ENCODE measurements around the gene KRTAP4-11.
"Not testable (repeated sequence)": the region's sequence is repeated elsewhere in the genome, so short reads cannot be mapped to it uniquely, and the experiment has no call there.

KRTAP4-11 gene

DNA sequence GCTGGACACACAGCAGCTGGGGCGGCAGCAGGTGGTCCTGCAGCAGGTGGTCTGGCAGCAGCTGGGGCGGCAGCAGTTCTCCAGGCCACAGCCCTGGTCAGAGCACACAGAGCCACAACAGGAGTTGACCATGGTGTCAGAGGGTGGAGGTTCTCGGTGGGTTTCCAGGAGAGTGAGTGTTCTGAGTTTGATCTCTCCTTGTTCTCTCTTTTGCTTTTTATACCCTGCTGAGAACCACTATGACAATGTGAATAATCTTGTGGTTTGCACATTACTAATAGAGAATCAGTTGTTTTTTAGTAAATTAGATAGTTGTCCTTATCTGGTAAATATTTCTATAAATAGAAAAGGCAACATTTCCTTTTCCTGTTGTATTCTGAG lies 5.8 kb upstream of the KRTAP4-11 start, which contains the start of gene KRTAP4-12:
TSS of gene KRTAP4-12 (minus strand) at position 192 of the 381 bp plus-strand sequence. CDS start at position 132, 60 bp downstream.
- DNase-seq (ENCODE audit: low spot score), result not testable (repeated sequence)

- not testable (repeated sequence) for DNase-seq (ENCODE audit: low spot score)
Measured at GRCh38 chr17:41123292-41123990, 5.3 kb upstream of the KRTAP4-11 start.

GRCh38 chr17:41121742-41122141 lies 3.6 kb upstream of the KRTAP4-11 start:
- DNase-seq (ENCODE audit: low spot score), result no peak

GRCh38 chr17:41119696-41120690 lies 1.8 kb upstream of the KRTAP4-11 start:
- DNase-seq (ENCODE audit: low spot score), result not testable (repeated sequence)

GRCh38 chr17:41118721-41119120 lies 548 bp upstream of the KRTAP4-11 start:
- no peak for DNase-seq (ENCODE audit: low spot score)

DNA sequence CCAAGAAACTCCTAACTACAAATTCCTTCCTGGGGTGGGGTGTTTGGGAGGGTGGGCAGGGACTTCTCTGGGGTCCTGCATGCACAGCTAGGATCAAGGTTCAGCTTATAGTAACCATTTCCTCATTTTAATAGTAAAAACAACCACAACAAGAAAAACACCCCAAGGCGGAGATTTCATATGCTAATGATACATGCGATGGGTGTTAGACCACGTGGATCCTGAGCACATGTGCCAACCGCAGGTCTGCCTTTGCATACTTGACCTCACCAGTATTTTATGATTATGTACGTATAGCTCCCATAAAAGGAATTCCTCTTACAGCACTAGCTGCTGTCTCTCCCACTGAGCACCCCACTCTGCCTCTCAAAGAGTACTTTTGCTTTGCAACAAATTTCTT lies 1.9 kb downstream of the KRTAP4-11 start:
- no peak for DNase-seq (ENCODE audit: low spot score)

GRCh38 chr17:41111151-41111885 lies 6.9 kb downstream of the KRTAP4-11 start:
- DNase-seq (ENCODE audit: low spot score), result no peak

DNA sequence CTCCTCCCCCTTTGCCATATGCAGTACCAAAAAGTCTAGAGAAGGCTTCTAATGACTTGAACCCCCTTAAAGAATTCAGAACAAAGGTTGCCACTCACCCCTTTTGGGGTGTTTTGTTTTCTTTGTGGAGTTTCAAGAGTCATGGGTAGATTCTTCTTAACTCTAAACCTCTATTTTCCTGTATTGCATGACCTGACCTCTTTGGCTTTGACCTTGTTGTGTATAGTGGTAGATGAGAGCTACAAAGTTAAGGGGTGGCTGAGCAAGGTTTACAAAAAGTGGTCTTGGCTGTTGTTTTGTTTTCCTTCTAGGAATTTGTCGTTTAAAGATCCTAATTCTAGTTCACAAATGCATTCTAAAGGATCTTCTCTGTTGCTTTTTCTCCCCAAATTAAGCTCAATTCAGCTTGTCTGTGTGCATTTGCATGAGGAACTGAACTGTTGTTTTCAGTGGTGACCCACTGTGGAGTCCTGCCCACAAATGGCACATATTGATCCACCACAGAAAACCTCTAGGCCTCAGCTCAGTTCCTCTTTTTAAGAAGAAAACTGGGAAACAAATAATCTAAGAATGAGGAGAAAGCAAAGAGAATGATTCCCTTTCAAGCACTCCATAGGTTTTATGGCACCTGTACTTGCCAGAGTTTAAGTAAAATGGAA lies 9.3 kb downstream of the KRTAP4-11 start:
- not testable (repeated sequence) for DNase-seq (ENCODE audit: low spot score)

DNA sequence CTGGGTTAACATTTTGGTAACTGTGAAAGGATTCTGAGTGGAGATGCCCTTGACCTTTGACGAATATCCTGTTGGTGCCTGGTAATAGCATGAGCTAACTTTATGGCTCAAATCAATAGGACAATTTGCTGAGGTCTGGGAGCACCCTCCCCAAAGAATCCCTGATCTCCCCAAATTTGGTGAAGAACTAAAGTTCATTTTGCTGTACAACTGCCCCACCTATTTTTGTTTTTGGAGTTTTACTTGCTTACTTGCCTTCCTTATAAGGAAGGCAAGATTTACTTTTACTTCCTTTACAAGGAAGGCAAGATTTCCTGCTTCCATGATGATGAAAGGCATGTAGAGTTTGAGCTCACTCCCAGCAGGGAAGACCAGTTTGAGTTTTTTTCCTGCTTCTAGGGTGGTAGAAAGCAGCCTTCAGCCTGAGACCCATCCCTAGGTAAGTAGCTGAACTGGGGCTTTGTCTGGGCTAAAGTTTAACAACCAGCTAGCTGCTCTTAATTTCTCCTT lies 10.2 kb downstream of the KRTAP4-11 start:
- no peak for DNase-seq (ENCODE audit: low spot score)

- not testable (repeated sequence) for DNase-seq (ENCODE audit: low spot score)
Measured at GRCh38 chr17:41105347-41105746, 12.8 kb downstream of the KRTAP4-11 start, which contains the start of gene KRTAP4-9. Gene KRTAP4-9, plus strand, starts transcription at chr17:41105389. Its CDS starts 0 bp downstream, at chr17:41105389.

DNA sequence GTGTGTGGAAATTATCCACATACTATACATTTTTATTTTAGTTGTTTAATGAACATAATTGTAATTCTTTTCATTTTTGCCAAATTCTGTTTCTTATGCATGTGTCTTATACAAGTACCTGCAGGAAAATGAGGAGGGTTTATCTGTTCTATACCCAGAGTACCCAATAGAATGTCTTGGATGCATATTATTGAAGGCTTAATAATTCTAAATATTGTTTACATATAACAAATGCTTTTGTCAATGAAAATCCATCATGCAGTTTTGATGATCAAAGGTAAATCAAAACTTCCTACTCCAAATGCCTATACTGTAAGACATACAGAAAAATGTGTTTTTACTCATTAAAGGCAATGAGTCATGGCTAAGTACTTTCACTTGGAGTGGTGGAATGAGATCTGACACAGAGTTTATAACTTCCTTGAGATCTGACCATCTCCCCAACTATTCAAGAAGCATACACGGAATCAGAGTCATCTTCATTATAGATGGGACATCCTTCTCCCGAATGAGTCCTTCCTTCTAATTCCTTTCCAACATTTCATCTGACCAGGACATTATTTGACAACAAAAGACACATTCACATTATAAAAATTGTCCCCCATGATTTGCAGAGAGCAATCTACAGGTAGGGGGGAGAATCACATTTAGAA lies 13.7 kb downstream of the KRTAP4-11 start:
- not testable (repeated sequence) for DNase-seq (ENCODE audit: low spot score)

- no peak for DNase-seq (ENCODE audit: low spot score)
Measured at GRCh38 chr17:41103896-41104295, 14.3 kb downstream of the KRTAP4-11 start.

GRCh38 chr17:41101586-41102259 lies 16.4 kb downstream of the KRTAP4-11 start, which contains the start of gene KRTAP4-16:
Gene KRTAP4-16, minus strand, starts transcription at chr17:41102209. Its CDS starts 0 bp downstream, at chr17:41102209.
- no peak for DNase-seq (ENCODE audit: low spot score)

- not testable (repeated sequence) for DNase-seq (ENCODE audit: low spot score)
Measured at GRCh38 chr17:41099682-41100480, 18.3 kb downstream of the KRTAP4-11 start.

GRCh38 chr17:41098481-41098880 lies 19.7 kb downstream of the KRTAP4-11 start:
- DNase-seq (ENCODE audit: low spot score), result no peak

DNA sequence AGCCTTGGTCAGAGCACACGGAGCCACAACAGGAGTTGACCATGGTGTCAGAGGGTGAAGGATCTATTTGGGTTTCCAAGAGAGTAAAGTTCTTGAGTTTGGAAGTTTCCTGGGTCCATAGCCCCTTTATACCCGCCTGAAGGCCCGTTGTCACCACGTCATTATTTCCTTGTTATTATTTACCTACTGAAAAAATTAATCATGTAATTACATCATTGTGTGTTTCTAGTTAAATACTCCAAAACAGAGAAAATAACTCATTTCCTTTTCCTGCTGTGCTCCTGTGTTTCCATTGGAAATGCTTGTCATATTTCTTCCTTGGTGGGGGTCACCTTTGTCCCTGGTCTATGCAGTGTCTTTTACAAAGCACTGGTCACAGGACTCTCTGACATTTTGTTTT lies 20.1 kb downstream of the KRTAP4-11 start, which contains the start of gene KRTAP4-8:
TSS of gene KRTAP4-8 (minus strand) at position 101 of the 400 bp plus-strand sequence. CDS start at position 43, 58 bp downstream.
- no peak for DNase-seq (ENCODE audit: low spot score)

GRCh38 chr17:41096055-41096454 lies 22.1 kb downstream of the KRTAP4-11 start:
- no peak for DNase-seq (ENCODE audit: low spot score)

GRCh38 chr17:41088760-41089352 lies 29.3 kb downstream of the KRTAP4-11 start:
- DNase-seq (ENCODE audit: low spot score), result not testable (repeated sequence)

Measured in putamen (tissue), 1 donor.